Smooth muscle cell (in vitro differentiated cells): ENCODE measurements around the gene DLL4. TPM values are rescaled to one million over a fixed set of nuclear protein-coding genes. Genes with fewer than 3 reads are reported as not detected.
"Not testable (repeated sequence)": the region's sequence is repeated elsewhere in the genome, so short reads cannot be mapped to it uniquely, and the experiment has no call there.

Source experiments
- DNase-seq: peaks from one replicate; lab custom pipeline; 2025; ENCODE audit not compliant: unreplicated experiment; lab: John Stamatoyannopoulos, UW
- H2AFZ ChIP-seq: fragments of 200-600 bp; sonication (generic); 2 replicates; pipeline ENCODE4 v1.6.0; 2016; ENCODE audit warnings: antibody characterized with exemption, low read depth, mild to moderate bottlenecking
- H3F3A ChIP-seq: fragments of 200-600 bp; sonication (generic); 2 replicates; pipeline ENCODE4 v1.6.0; 2017; ENCODE audit warnings: antibody characterized with exemption, low read depth
- H3K27ac ChIP-seq: fragments of 200-600 bp; sonication (generic); 2 replicates; pipeline ENCODE4 v1.5.1; 2016; ENCODE audit warnings: low read depth, mild to moderate bottlenecking
- H3K27me3 ChIP-seq: fragments of 200-600 bp; sonication (generic); 2 replicates; pipeline ENCODE4 v1.6.1; 2016; ENCODE audit warnings: low read depth, mild to moderate bottlenecking
- H3K36me3 ChIP-seq: fragments of 200-600 bp; sonication (generic); 2 replicates; pipeline ENCODE4 v1.5.1; 2016; ENCODE audit warnings: low read depth
- H3K4me1 ChIP-seq: fragments of 200-600 bp; sonication (generic); 2 replicates; pipeline ENCODE4 v1.5.1; 2016; ENCODE audit warnings: low read depth
- H3K4me2 ChIP-seq: fragments of 200-600 bp; sonication (generic); 2 replicates; pipeline ENCODE4 v1.6.0; 2016; ENCODE audit warnings: mild to moderate bottlenecking
- H3K4me3 ChIP-seq: fragments of 200-600 bp; sonication (generic); 2 replicates; pipeline ENCODE4 v1.5.1; 2016; ENCODE audit warnings: mild to moderate bottlenecking
- H3K79me2 ChIP-seq: fragments of 200-600 bp; sonication (generic); 2 replicates; pipeline ENCODE4 v1.6.0; 2016; ENCODE audit warnings: low read depth, mild to moderate bottlenecking
- H3K9ac ChIP-seq: fragments of 200-600 bp; sonication (generic); 2 replicates; pipeline ENCODE4 v1.6.0; 2016; ENCODE audit warnings: low read depth
- H3K9me3 ChIP-seq: fragments of 200-600 bp; sonication (generic); replicated peaks from 2 replicates; pipeline ENCODE4 v1.5.1; 2016; ENCODE audit warnings: low read depth
- H4K20me1 ChIP-seq: fragments of 200-600 bp; sonication (generic); 2 replicates; pipeline ENCODE4 v1.6.0; 2016; ENCODE audit warnings: low read depth
- WGBS: methylation state at CpG from one replicate; pipeline ENCODE4 v1.1.7; 2016; ENCODE audit warnings: low lambda C conversion rate; 5-methylcytosine and 5-hydroxymethylcytosine counted together
- polyA plus RNA-seq: library from polyadenylated mRNA; unstranded; fragments of >200 nt; fragmentation: Nextera tagmentation; extraction: Ambion mirVana; gene quantifications from 2 replicates; pipeline ENCODE4 v1.2.1, GENCODE V29; 2016
- total RNA-seq: library from RNA; depleted of rRNA; stranded (reverse); fragments of >200 nt; gene quantifications from 2 replicates; pipeline ENCODE4 v1.2.3, GENCODE V29; 2014
- TF ChIP-seq, protein P1 (sequence below): fragments of 200-600 bp; sonication (generic); IDR thresholded peaks from 2 replicates; pipeline ENCODE4 v1.5.1; 2017; ENCODE audit warnings: borderline replicate concordance, mild to moderate bottlenecking, antibody characterized with exemption; ENCODE audit not compliant: insufficient read depth, poor library complexity, severe bottlenecking

Gene DLL4
- total and polyA plus RNA-seq, 2 experiments from 2014 or later: not detected

DNA sequence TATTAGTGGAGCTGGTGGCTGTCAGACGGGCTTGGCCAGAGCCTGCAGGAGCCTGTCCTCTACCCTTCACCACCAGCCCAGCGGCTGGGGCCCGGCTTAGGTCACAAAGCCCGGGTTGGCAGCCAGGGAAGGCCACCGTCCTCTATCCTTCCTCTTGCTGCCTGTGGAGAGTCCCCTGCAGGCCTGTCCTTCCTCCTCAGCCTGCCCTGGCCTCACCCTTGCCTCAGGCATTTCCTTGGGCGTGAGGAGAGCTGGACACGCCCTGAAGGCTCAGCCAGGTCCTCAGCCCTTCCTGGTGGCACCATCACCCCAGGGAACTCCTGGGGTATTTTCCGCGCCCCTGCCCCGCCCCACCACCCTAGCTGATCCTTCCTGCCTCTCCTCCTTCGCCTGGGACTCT, 31.8 kb downstream of the DLL4 start:
- peaks cover 17% of the 10 kb centered on the region for H4K20me1 ChIP-seq
- peaks cover 3% of the 10 kb centered on the region for H3F3A ChIP-seq
- H2AFZ ChIP-seq: no peak overlapping the region
- H3K4me3 ChIP-seq: no peak overlapping the region
- H3K36me3 ChIP-seq: no peaks in the 10 kb centered on the region
- H3K27me3 ChIP-seq: no peaks in the 10 kb centered on the region
- H3K79me2 ChIP-seq: peaks cover 5% of the 10 kb centered on the region
- H3K4me2 ChIP-seq: no peak overlapping the region
- no peaks in the 10 kb centered on the region for H3K9me3 ChIP-seq
- no peak overlapping the region for H3K27ac ChIP-seq
- no peak overlapping the region for H3K9ac ChIP-seq
- 93% methylated on average over 11 of the region's 11 CpGs for WGBS
- H3K4me1 ChIP-seq: peaks cover 6% of the 10 kb centered on the region
- TF ChIP-seq, protein P1, sequence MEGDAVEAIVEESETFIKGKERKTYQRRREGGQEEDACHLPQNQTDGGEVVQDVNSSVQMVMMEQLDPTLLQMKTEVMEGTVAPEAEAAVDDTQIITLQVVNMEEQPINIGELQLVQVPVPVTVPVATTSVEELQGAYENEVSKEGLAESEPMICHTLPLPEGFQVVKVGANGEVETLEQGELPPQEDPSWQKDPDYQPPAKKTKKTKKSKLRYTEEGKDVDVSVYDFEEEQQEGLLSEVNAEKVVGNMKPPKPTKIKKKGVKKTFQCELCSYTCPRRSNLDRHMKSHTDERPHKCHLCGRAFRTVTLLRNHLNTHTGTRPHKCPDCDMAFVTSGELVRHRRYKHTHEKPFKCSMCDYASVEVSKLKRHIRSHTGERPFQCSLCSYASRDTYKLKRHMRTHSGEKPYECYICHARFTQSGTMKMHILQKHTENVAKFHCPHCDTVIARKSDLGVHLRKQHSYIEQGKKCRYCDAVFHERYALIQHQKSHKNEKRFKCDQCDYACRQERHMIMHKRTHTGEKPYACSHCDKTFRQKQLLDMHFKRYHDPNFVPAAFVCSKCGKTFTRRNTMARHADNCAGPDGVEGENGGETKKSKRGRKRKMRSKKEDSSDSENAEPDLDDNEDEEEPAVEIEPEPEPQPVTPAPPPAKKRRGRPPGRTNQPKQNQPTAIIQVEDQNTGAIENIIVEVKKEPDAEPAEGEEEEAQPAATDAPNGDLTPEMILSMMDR: no peak
- DNase-seq: no peak

- WGBS: 98% methylated on average over 24 of the region's 25 CpGs
- not testable (repeated sequence) for H3K4me3 ChIP-seq, DNase-seq, H4K20me1 ChIP-seq, H3K9me3 ChIP-seq, H3K9ac ChIP-seq, H3K4me1 ChIP-seq, H2AFZ ChIP-seq, H3K36me3 ChIP-seq, H3K4me2 ChIP-seq, H3K79me2 ChIP-seq, H3K27ac ChIP-seq, H3F3A ChIP-seq, H3K27me3 ChIP-seq
Observed at GRCh38 chr15:40961740-40962139, 32.6 kb downstream of the DLL4 start.

GRCh38 chr15:40962317-40962716, 33.2 kb downstream of the DLL4 start:
- H3K27me3 ChIP-seq, H3K4me2 ChIP-seq, H3K9me3 ChIP-seq, H4K20me1 ChIP-seq, H3K36me3 ChIP-seq, H3K4me3 ChIP-seq, H3F3A ChIP-seq, H3K27ac ChIP-seq, H3K9ac ChIP-seq, H2AFZ ChIP-seq, H3K4me1 ChIP-seq, H3K79me2 ChIP-seq, DNase-seq: not testable (repeated sequence)
- 99% methylated on average over 14 of the region's 14 CpGs for WGBS

DNA sequence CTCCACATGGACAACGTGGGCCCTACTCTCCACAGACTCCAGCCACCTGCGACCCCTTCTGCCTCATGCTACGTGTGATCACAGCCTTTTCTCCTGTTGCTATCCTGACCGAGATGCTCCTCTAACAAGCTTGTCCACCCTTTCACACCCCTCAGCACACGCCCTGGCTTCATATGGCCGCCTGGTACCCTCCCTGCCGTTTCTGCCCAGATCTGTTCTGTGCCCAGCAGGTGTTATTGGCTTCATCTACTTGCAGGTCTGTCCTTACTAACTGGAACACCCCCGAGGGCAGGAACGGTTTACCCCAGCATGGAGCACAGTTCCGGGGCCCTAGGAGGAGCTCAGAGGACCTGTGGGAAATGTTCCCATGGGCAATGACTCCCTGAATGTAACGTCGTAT, 34.1 kb downstream of the DLL4 start:
- Histone ChIP-seq H3K4me2 (no peak overlapping the region), H3K79me2 (no peaks in the 10 kb centered on the region), H3K9ac (no peak overlapping the region), H2AFZ (no peak overlapping the region), H3K27ac (no peak overlapping the region), H4K20me1 (no peaks in the 10 kb centered on the region), H3K9me3 (no peaks in the 10 kb centered on the region), H3K4me1 (peaks cover 6% of the 10 kb centered on the region), H3K4me3 (no peak overlapping the region), H3K27me3 (no peaks in the 10 kb centered on the region), H3K36me3 (no peaks in the 10 kb centered on the region), H3F3A (no peaks in the 10 kb centered on the region)
- TF ChIP-seq, protein P1: no peak
- 92% methylated on average over 12 of the region's 12 CpGs for WGBS
- DNase-seq: no peak

- no peak overlapping the region for H3K27ac ChIP-seq
- TF ChIP-seq, protein P1: no peak
- H3K9me3 ChIP-seq: no peaks in the 10 kb centered on the region
- no peaks in the 10 kb centered on the region for H3K79me2 ChIP-seq
- H2AFZ ChIP-seq: no peak overlapping the region
- H4K20me1 ChIP-seq: no peaks in the 10 kb centered on the region
- H3K4me1 ChIP-seq: peaks cover 6% of the 10 kb centered on the region
- H3K9ac ChIP-seq: no peak overlapping the region
- 88% methylated on average over 8 of the region's 8 CpGs for WGBS
- no peak overlapping the region for H3K4me2 ChIP-seq
- H3K4me3 ChIP-seq: no peak overlapping the region
- no peaks in the 10 kb centered on the region for H3K27me3 ChIP-seq
- DNase-seq: no peak
- no peaks in the 10 kb centered on the region for H3K36me3 ChIP-seq
- H3F3A ChIP-seq: no peaks in the 10 kb centered on the region
Observed at GRCh38 chr15:40964006-40964405, 34.9 kb downstream of the DLL4 start.
